ENCODE measurements around the gene RICTOR.

DNA sequence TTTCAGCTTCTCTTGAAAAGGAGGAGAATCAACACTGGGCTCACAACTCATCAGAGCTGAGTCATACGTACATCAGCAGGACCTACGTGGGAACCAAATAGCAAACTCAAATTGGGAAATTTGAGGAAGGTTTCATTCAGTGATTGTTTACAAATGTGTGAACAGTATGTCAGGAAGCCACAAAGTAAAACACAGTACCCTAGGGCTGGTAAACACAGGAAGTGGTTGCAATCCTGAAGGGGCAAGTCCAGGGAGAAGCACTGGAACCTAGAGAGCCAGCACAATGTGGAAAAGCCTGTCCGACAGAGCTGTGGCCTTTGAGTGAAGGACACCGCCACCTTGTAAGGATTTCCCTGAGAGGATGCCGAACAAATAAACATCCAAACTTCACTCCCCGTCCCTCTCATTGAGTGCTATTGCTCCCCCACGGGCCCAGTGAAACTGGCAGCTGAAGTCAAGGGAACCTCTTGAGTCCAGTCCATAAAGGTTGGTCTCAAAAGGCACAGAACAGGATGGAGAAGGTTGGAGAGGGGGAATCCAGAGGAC, 26.7 kb upstream of the RICTOR start:
- TF ChIP-seq POLR2A (IDR thresholded peaks at IDR 0.05) = no peak
- TF ChIP-seq, protein P1, sequence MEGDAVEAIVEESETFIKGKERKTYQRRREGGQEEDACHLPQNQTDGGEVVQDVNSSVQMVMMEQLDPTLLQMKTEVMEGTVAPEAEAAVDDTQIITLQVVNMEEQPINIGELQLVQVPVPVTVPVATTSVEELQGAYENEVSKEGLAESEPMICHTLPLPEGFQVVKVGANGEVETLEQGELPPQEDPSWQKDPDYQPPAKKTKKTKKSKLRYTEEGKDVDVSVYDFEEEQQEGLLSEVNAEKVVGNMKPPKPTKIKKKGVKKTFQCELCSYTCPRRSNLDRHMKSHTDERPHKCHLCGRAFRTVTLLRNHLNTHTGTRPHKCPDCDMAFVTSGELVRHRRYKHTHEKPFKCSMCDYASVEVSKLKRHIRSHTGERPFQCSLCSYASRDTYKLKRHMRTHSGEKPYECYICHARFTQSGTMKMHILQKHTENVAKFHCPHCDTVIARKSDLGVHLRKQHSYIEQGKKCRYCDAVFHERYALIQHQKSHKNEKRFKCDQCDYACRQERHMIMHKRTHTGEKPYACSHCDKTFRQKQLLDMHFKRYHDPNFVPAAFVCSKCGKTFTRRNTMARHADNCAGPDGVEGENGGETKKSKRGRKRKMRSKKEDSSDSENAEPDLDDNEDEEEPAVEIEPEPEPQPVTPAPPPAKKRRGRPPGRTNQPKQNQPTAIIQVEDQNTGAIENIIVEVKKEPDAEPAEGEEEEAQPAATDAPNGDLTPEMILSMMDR (IDR thresholded peaks at IDR 0.05) = no peak

Data from ovary (tissue), 3 donors.